T47D (cell line): Measurements from ENCODE around the gene CEP112.

Experiments
- DNase-seq, 2 experiments: peaks; one replicate each; pipeline versions ENCODE4 v3.0.0 to v3.0.0-alpha.2; 2011 to 2012; ENCODE audit warnings: low read depth in 1 of 2, low spot score in 1 of 2
- JUND ChIP-seq: IDR thresholded peaks from 2 replicates; pipeline ENCODE4 v1.6.1; 2012; ENCODE audit warnings: low read depth
- in situ Hi-C: cut with HindIII; loops from 2 replicates; pipeline ENCODE4 v1.10.0; 2016; ENCODE audit warnings: low sequenced_read_pairs, low pct_unique_long_range_greater_than_20kb

The CEP112 gene

DNA sequence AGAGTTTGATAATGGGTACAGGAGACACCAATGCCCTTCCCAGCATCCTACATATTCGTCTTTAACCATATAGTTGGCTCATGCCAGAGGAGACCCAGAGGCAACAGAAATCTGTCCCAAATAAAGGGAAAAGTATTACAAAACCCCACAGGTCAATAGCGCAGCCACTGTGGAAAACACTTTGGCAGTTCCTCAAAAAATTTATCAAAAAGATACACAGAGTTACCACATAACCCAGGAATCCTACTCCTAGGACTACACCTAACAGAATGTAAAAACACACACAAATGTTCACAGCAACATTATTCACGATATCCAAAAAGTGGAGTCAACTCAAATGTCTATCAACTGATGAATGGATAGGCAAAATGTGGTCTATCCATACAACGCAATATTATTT lies 135.8 kb downstream of the CEP112 start:
- DNase-seq = no peak
- in situ Hi-C loops = no loop called here
- no peak for TF ChIP-seq JUND

DNA sequence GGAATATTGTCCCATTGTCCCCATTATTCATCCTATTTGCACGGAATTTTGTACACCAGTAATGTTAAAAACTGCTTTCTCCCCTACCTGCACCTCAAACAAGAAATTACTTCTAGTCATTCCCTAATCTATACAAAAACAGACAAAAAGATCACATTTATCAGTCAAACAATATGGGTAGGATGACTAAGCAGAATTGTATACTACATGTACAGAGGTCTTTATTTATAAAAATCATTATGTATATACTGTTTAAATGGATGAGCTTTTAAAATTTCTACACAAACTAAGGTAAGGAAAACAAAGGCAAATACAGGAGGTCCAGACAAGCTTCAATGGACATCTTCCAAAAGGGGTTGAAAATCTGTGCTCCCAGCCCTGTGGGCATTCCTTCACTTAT lies 137.7 kb downstream of the CEP112 start:
- DNase-seq = no peak
- in situ Hi-C loops = no loop called here
- TF ChIP-seq JUND = no peak

DNA sequence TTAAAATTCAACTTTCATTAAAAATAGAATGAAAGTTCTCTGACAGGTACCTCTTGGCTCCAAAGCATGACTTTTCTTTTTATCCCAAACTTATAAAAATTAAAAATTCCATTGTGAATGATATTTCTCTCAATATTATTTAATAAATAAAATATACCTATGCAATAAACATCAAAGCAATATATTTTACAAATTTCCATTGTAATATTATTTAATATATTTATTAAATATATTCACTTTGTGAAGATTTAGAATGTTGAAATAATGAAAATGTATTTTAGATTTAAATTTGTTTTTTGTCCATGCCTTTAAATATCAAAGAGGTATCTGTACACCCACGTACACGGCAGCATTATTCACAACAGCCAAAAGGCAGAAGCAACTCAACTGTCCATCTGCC lies 147.8 kb downstream of the CEP112 start:
- no peak for DNase-seq
- in situ Hi-C loops = no loop called here
- TF ChIP-seq JUND = no peak

DNA sequence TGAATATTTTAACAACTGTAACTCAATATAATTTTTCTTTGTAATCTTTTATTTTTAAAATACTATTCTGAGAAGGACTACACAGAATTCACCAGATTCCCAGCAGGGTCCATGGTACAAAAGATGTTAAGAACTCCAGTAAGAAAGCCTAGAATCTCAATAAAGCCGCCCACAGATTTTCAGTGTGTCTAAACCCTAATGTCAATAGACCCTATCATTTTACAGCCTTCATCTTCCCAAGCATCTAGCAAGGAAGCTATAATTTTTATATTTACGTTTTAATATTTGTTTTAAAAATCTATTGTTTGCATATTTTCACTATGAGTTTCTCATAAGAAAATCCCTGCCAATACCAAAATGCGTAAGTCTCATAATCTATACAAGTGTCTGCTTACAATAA lies 148.5 kb downstream of the CEP112 start:
- no peak for DNase-seq
- TF ChIP-seq JUND = no peak
- in situ Hi-C loops = no loop called here

DNA sequence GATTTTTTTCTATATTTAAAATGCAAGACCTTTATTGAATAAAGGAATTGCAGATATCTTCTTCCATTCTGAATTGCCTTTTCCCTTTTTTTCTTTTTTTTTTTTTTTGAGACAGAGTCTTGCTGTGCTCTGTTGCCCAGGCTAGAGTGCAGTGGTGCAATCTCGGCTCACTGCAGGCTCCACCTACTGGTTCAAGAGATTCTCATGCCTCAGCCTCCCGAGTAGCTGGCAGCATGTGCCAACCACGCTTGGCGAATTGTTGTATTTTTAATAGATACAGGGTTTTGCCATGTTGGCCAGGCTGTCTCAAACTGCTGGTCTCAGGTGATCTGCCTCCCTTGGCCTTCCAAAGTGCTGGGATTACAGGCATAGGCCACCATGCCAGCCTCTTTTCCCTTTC lies 151.5 kb downstream of the CEP112 start:
- DNase-seq = peak in 1 of 2 experiments; percentile 10
- in situ Hi-C loops = no loop called here
- no peak for TF ChIP-seq JUND

DNA sequence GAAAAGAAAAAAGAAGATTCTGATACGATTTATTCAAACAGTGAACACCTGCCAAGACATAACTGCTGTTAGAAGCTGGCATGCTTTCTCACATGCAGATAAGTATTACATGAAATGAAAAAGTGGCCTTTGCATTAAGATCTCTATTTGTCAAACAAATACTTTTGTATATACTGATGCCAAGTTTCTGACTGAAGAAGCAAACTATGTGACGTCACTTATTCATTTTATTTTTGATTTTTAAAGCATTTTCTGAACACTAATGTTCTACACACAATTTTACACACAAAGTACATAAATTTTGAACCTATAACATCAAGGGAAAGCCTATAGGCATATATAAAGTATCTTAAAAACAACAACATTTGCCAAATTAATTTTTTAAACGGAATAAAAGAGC lies 153.8 kb downstream of the CEP112 start:
- no peak for TF ChIP-seq JUND
- no peak for DNase-seq
- in situ Hi-C loops = no loop called here

DNA sequence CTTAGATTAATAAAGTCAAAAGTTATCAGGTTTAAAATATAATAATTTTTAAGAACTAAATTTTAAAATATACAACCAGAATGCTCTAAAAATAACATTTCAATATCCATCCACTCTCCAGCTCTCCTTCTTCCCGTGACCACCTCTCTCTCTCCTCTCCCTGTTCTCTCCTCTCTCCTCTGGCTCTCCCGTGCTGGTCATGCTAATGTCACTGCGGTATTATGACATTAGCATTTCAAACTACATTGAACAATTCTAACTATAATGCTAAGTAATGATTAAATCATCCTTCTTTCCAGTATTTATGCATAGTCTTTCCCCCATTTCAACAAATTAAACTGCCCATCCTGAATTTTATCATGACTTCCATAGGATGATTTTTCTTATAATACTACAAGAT lies 154.7 kb downstream of the CEP112 start:
- in situ Hi-C loops = no loop called here
- no peak for TF ChIP-seq JUND
- DNase-seq = no peak

DNA sequence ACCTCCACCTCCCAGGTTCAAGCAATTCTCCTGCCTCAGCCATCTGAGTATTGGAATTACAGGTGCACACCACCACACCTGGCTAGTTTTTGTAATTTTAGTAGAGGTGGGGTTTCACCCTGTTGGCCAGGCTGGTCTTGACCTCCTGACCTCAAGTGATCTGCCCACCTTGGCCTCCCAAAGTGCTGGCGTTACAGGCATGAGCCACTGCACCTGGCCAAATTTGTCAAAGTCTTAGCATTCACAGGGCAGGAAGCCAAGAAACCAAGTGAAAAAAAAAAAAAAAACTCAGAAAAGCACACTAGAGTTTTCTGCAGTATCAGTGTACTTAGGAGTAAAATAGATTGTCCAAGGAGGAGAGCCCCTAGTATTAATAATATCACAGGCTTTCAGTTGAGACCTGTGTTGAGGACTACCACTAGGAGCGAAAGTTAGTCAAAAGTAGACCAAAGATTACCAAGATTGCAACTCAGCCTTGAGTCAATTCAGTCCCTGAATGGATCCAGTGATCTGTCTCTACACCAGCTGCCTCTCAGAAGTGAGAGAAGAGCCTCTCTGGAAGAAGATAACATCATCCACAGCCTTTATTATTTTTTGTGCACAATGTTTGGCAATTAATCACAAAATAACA lies 159.7 kb downstream of the CEP112 start:
- in situ Hi-C loops = no loop called here
- no peak for DNase-seq
- no peak for TF ChIP-seq JUND

DNA sequence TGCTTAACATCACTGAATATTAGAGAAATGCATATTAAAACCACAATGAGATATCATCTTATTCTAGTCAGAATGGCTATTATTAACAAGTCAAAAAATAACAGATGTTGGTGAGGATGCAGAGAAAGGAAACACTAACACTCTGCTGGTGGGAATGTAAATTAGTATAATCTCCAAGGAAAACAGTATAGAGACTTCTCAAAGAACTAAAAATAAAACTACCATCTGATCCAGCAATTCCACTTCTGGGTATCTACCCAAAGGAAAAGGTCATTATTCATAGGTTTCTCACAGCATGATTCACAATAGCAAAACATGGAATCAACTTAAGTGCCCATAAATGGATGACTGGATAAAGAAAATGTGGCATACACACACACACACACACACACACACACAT lies 166.4 kb downstream of the CEP112 start:
- no peak for DNase-seq
- no peak for TF ChIP-seq JUND
- in situ Hi-C loops = no loop called here

DNA sequence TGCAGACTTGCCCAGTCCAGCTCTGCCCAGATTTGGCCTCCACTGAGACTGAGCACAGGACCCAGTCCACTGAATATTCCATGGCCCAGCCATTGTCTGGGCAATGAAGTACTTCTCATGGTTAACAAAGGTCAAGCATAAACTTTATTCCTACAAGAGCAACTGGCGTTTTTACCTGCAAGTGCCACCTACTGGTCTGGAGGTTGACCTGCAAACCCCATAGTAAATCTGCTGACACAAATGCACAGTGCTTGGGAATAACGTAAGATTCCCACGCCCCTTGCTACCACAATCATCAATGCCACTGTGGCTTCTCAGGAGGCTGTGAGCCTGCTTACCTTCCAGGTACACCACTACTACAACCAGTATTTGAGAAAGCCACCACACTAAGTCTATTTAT lies 170.2 kb downstream of the CEP112 start:
- in situ Hi-C loops = no loop called here
- no peak for DNase-seq
- TF ChIP-seq JUND = no peak

DNA sequence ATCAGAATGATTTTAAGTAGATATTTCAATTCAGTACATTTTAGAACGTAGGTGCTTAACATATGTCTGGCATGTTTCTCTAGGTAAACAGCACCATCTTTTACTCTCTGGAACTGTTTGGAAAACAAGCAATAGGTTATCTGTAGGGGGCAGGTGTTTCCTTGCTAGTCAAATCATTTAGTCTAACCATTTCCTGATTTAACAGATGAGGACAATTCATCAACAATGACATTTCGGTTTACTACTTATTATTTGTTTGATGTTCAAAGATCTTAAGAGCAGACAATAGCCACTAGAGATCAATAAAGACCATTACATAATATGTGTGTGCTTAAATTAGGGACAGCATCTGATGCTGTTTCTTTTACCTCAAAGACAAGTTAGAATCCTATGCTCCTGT lies 173.1 kb downstream of the CEP112 start:
- no peak for DNase-seq
- in situ Hi-C loops = no loop called here
- TF ChIP-seq JUND = no peak

DNA sequence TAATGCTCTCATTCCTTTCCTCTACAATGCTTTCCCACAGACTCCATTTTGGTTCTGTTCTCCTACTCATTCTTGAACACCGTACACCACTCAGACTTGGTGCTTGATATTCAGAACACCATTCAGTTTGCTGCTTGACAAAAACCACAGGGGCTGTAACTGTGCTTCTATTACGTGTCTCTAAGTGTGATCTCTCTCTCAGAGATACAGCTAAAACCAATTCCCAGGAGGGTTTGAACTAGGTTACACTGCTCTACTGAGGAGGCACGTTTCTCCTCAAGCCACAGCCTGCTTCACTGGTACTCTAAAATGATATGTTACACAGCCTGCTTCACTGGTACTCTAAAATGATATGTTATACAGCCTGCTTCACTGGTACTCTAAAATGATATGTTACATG lies 175.7 kb downstream of the CEP112 start:
- no peak for TF ChIP-seq JUND
- DNase-seq = no peak

DNA sequence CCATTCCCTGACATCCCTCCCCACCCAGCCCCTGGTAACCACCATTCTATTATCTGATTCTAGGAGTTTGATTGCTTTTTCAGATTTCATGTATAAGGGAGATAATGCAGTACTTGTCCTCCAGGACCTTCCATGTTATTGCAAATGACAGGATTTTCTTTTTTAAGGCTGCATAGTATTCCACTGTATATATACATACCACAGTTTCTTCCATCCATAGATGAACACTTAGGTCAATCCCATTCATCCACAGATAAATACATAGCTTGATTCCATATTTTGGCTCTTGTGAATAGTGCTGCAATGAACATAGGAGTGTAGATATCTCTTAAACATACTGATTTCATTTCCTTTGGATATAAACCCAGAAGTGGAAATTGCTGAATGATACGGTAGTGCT lies 183.3 kb downstream of the CEP112 start:
- DNase-seq = no peak
- in situ Hi-C loops = no loop called here
- TF ChIP-seq JUND = no peak

More for the DNA sequence above, 175.7 kb downstream of the CEP112 start:
- in situ Hi-C loops = no loop called here

DNA sequence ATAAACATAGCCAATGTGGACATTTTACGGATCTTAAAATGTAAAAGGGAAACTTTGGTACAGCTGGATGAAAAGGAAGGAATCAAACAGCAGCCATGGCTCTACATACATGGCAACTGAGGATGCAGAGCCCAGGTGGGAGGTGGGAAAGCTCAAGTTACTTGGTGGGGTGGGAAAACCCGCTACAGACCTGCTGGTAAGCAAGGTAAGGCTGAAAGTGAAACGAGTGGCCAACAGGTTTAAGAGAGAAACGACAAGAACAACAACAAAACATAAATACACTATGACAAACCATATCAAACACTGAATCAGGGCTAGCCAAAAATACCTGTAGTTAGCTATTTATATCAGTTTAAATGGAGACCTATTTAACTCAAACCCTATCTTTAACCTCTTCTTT lies 185.3 kb downstream of the CEP112 start:
- no peak for TF ChIP-seq JUND
- in situ Hi-C loops = no loop called here
- no peak for DNase-seq
